Astrocyte (in vitro differentiated cells and primary cell): ENCODE measurements around the gene DNAJC8. TPM values are rescaled to one million over a fixed set of nuclear protein-coding genes. Genes with fewer than 3 reads are reported as not detected.

Experiments
- DNase-seq: peaks from one replicate; pipeline ENCODE4 v3.0.0-alpha.2; 2010; ENCODE audit warnings: low read depth
- FAIRE-seq: peaks from 2 replicates; lab custom pipeline; 2011; peaks lifted over from hg19 to GRCh38; lab: Jason Lieb, UNC
- H2AFZ ChIP-seq: 2 replicates; pipeline ENCODE4 v1.6.0; 2012; ENCODE audit warnings: low read depth, low read length, inconsistent platforms
- H3K27ac ChIP-seq: 2 replicates; pipeline ENCODE4 v1.5.1; 2011; ENCODE audit warnings: low read depth, low read length, inconsistent platforms
- H3K27me3 ChIP-seq: 2 replicates; pipeline ENCODE4 v1.6.0; 2011; ENCODE audit warnings: low read length, inconsistent platforms; ENCODE audit not compliant: insufficient read depth
- H3K36me3 ChIP-seq: 2 replicates; pipeline ENCODE4 v1.5.1; 2011; ENCODE audit warnings: low read length, inconsistent platforms; ENCODE audit not compliant: insufficient read depth
- H3K4me1 ChIP-seq: 2 replicates; pipeline ENCODE4 v1.5.1; 2011; ENCODE audit warnings: low read length, inconsistent platforms; ENCODE audit not compliant: insufficient read depth
- H3K4me2 ChIP-seq: 2 replicates; pipeline ENCODE4 v1.6.0; 2012; ENCODE audit warnings: low read length, inconsistent platforms
- H3K4me3 ChIP-seq: 2 replicates; pipeline ENCODE4 v1.5.1; 2011; ENCODE audit warnings: low read depth, mild to moderate bottlenecking, low read length, inconsistent platforms; ENCODE audit not compliant: insufficient read depth
- H3K79me2 ChIP-seq: 2 replicates; pipeline ENCODE4 v1.6.0; 2012; ENCODE audit warnings: mild to moderate bottlenecking, low read length, inconsistent platforms; ENCODE audit not compliant: insufficient read depth
- H3K9ac ChIP-seq: 2 replicates; pipeline ENCODE4 v1.6.0; 2012; ENCODE audit warnings: mild to moderate bottlenecking, low read length, inconsistent platforms
- H3K9me3 ChIP-seq: 2 replicates; pipeline ENCODE4 v1.5.1; 2012; ENCODE audit warnings: low read depth, mild to moderate bottlenecking, low read length, inconsistent platforms; ENCODE audit not compliant: insufficient read depth
- H4K20me1 ChIP-seq: 2 replicates; pipeline ENCODE4 v1.6.0; 2012; ENCODE audit warnings: low read length, inconsistent platforms; ENCODE audit not compliant: insufficient read depth
- H3K27ac Mint-ChIP-seq: one replicate; pipeline ENCODE4 v1.8.0; 2021; ENCODE audit warnings: mild to moderate bottlenecking, mixed read lengths; ENCODE audit not compliant: unreplicated experiment
- H3K27me3 Mint-ChIP-seq: one replicate; pipeline ENCODE4 v1.8.0; 2021; ENCODE audit warnings: low read depth, mixed read lengths; ENCODE audit not compliant: unreplicated experiment
- H3K36me3 Mint-ChIP-seq: one replicate; pipeline ENCODE4 v1.8.0; 2021; ENCODE audit warnings: low read depth, mixed read lengths; ENCODE audit not compliant: unreplicated experiment
- H3K4me1 Mint-ChIP-seq: one replicate; pipeline ENCODE4 v1.8.0; 2021; ENCODE audit warnings: low read depth, mixed read lengths; ENCODE audit not compliant: unreplicated experiment
- H3K4me3 Mint-ChIP-seq: one replicate; pipeline ENCODE4 v1.8.0; 2021; ENCODE audit warnings: mild to moderate bottlenecking, moderate library complexity, mixed read lengths; ENCODE audit not compliant: unreplicated experiment
- H3K9me3 Mint-ChIP-seq: one replicate; pipeline ENCODE4 v1.8.0; 2021; ENCODE audit warnings: mild to moderate bottlenecking, mixed read lengths; ENCODE audit not compliant: unreplicated experiment
- EZH2 ChIP-seq: IDR thresholded peaks from 2 replicates; pipeline ENCODE4 v1.6.1; 2012; ENCODE audit warnings: mild to moderate bottlenecking, low read length, inconsistent platforms; ENCODE audit not compliant: insufficient read depth
- total RNA-seq: library from RNA; stranded (reverse); gene quantifications from 2 replicates; pipeline ENCODE4 v1.2.1, GENCODE V29; 2021
- TF ChIP-seq, protein P1 (sequence below): IDR thresholded peaks from 2 replicates; pipeline ENCODE4 v1.5.1; 2011; ENCODE audit warnings: low read depth, mild to moderate bottlenecking, inconsistent platforms, low read length, moderate library complexity; ENCODE audit not compliant: insufficient read depth

The DNAJC8 gene
- total RNA-seq, 1 donor from 2014 or later: 91.3 TPM

DNA sequence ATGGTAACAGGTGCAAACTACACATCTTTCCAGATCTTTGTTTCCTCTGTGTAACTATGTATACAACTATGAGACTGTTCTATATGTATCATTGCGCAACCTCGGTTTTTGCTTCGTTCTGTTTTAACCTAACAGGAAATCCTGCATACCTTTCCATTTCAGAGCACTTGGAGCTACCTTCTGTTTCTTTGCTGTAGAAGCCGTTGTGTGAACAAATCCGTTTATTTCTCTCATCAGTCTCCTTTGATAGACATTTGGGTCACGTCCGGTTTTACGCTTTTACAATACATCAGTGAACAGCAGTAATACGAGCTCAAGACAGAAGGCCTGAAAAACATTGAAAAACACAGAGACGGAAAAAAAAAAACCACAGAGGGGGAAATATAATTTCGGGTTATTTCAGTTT is 13.6 kb upstream of the DNAJC8 start:
- FAIRE-seq: no peak

DNA sequence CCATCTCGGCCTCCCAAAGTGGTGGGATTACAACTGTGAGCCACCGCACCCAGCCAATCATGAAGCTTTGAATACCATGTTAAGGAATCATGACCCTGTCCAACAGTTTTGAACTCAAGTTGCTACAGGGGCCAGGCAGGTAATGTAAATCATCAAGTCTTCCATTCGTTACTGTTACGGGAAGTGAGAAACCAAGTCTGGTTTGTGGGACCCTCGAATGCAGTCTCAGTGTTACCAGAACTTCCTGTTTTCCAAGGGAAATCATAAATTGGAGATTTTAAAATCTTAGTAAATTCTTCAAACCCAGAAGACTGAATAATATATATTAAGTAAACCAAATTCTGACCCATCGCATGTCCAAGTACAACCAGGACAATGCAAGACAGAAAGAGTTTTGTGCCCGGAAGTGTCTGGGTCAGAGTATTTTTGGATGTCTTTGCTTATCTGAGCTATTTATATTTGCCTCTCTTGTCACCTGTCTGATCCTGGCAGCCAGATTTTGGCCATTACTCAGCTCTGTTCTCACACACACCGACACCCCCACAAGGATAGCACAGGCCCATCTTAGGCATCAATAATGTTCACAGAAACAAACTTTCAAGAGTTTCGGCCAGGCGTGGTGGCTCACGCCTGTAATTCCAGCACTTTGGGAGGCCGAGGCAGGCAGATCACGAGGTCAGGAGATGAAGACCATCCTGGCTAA is 11.9 kb upstream of the DNAJC8 start:
- no peak overlapping the region for H3K4me2 ChIP-seq
- Mint-ChIP-seq H3K36me3 (no peaks in the 10 kb centered on the region), H3K9me3 (no peaks in the 10 kb centered on the region), H3K4me3 (no peak overlapping the region), H3K27ac (no peak overlapping the region), H3K27me3 (no peaks in the 10 kb centered on the region), H3K4me1 (peaks cover 25% of the 10 kb centered on the region)
- no peak overlapping the region for H3K4me3 ChIP-seq
- H3K9ac ChIP-seq: no peak overlapping the region
- TF ChIP-seq, protein P1, sequence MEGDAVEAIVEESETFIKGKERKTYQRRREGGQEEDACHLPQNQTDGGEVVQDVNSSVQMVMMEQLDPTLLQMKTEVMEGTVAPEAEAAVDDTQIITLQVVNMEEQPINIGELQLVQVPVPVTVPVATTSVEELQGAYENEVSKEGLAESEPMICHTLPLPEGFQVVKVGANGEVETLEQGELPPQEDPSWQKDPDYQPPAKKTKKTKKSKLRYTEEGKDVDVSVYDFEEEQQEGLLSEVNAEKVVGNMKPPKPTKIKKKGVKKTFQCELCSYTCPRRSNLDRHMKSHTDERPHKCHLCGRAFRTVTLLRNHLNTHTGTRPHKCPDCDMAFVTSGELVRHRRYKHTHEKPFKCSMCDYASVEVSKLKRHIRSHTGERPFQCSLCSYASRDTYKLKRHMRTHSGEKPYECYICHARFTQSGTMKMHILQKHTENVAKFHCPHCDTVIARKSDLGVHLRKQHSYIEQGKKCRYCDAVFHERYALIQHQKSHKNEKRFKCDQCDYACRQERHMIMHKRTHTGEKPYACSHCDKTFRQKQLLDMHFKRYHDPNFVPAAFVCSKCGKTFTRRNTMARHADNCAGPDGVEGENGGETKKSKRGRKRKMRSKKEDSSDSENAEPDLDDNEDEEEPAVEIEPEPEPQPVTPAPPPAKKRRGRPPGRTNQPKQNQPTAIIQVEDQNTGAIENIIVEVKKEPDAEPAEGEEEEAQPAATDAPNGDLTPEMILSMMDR: no peak
- no peak for TF ChIP-seq EZH2
- FAIRE-seq (no peak), DNase-seq (no peak)
- no peaks in the 10 kb centered on the region for H3K36me3 ChIP-seq
- H3K27ac ChIP-seq: no peak overlapping the region
- no peak overlapping the region for H2AFZ ChIP-seq
- no peaks in the 10 kb centered on the region for H3K27me3 ChIP-seq
- no peaks in the 10 kb centered on the region for H3K9me3 ChIP-seq
- H4K20me1 ChIP-seq: no peaks in the 10 kb centered on the region
- peaks cover 6% of the 10 kb centered on the region for H3K79me2 ChIP-seq
- H3K4me1 ChIP-seq: peaks cover 30% of the 10 kb centered on the region

More for the DNA sequence above, 13.6 kb upstream of the DNAJC8 start:
- Histone ChIP-seq H3K27me3 (no peaks in the 10 kb centered on the region), H3K9ac (peak overlapping the region; percentile 85), H3K4me3 (peak overlapping the region; percentile 70), H2AFZ (peak overlapping the region; percentile 58), H3K79me2 (peaks cover 6% of the 10 kb centered on the region), H3K9me3 (no peaks in the 10 kb centered on the region), H3K4me2 (peak overlapping the region; percentile 87), H3K4me1 (peaks cover 33% of the 10 kb centered on the region), H3K36me3 (no peaks in the 10 kb centered on the region), H4K20me1 (no peaks in the 10 kb centered on the region), H3K27ac (peak overlapping the region; percentile 63)
- DNase-seq: no peak
- Mint-ChIP-seq H3K9me3 (no peaks in the 10 kb centered on the region), H3K27me3 (no peaks in the 10 kb centered on the region), H3K4me1 (peaks cover 30% of the 10 kb centered on the region), H3K36me3 (no peaks in the 10 kb centered on the region), H3K4me3 (peak overlapping the region; percentile 93), H3K27ac (peak overlapping the region; percentile 98)
- TF ChIP-seq, protein P1: no peak
- TF ChIP-seq EZH2: no peak

DNA sequence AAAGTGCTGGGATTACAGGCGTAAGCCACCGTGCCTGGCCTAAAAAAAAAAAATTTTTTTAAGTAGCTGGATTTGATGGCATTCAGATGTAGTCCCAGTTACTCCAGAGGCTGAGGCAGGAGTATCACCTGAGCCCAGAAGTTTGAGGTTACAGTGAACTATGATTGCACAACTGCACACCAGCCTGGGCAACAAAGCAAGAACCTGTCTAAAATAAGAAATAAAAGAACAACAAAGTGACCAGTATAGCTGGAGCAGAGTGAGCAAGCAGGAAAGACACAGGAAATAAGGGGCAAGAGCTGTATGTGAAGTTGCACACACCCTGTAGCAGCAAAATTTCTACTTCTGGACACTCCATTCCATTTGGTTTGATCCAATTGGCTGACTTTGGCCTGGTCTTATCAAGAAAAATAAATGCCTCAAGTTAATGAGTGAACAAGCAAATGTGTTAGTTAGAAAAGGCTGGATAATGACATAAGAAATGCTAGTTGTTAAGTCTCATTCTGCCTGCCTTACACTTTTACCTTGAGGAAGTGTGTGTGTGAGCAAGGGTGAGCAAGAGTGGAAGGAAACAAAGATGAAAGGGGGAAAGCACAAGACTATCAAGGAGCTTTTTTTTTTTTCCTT is 11.0 kb upstream of the DNAJC8 start:
- H3K4me1 ChIP-seq: peaks cover 21% of the 10 kb centered on the region
- Mint-ChIP-seq H3K4me1 (peaks cover 17% of the 10 kb centered on the region), H3K9me3 (no peaks in the 10 kb centered on the region), H3K36me3 (no peaks in the 10 kb centered on the region), H3K27me3 (no peaks in the 10 kb centered on the region), H3K27ac (no peak overlapping the region), H3K4me3 (peak overlapping the region; percentile 10)
- no peak overlapping the region for H3K4me3 ChIP-seq
- H2AFZ ChIP-seq: no peak overlapping the region
- DNase-seq (no peak), FAIRE-seq (no peak)
- no peaks in the 10 kb centered on the region for H3K9me3 ChIP-seq
- H4K20me1 ChIP-seq: no peaks in the 10 kb centered on the region
- H3K79me2 ChIP-seq: peaks cover 6% of the 10 kb centered on the region
- no peak overlapping the region for H3K27ac ChIP-seq
- TF ChIP-seq, protein P1: no peak
- TF ChIP-seq EZH2: no peak
- H3K9ac ChIP-seq: no peak overlapping the region
- no peak overlapping the region for H3K4me2 ChIP-seq
- no peaks in the 10 kb centered on the region for H3K27me3 ChIP-seq
- no peaks in the 10 kb centered on the region for H3K36me3 ChIP-seq
